Activated naive CD4-positive, alpha-beta T cell treated with anti-CD3 and anti-CD28 coated beads, Interleukin-2, amount 10 ng/mL, durations not matched to agents 7 days and 5 days (primary cell): Measurements from ENCODE around the gene NADSYN1.

Source experiments
- CTCF ChIA-PET: fragments of 350-600 bp; sonication (Branson Sonifier 250); formaldehyde crosslinking; loops from one replicate; lab custom pipeline; 2021; ENCODE audit warnings: antibody characterized with exemption; lab: Charles Lee
- DNase-seq: peaks from one replicate; pipeline ENCODE4 v3.0.0-alpha.2; 2020
- H3K27ac Mint-ChIP-seq: one replicate; pipeline ENCODE4 v1.8.0; 2021; ENCODE audit warnings: mild to moderate bottlenecking, moderate library complexity, mixed read lengths
- H3K27me3 Mint-ChIP-seq: one replicate; pipeline ENCODE4 v1.8.0; 2021; ENCODE audit warnings: mild to moderate bottlenecking, mixed read lengths
- H3K36me3 Mint-ChIP-seq: one replicate; pipeline ENCODE4 v1.8.0; 2021; ENCODE audit warnings: mixed read lengths
- H3K4me1 Mint-ChIP-seq: one replicate; pipeline ENCODE4 v1.8.0; 2021; ENCODE audit warnings: mixed read lengths
- H3K4me3 Mint-ChIP-seq: one replicate; pipeline ENCODE4 v1.8.0; 2021; ENCODE audit warnings: mild to moderate bottlenecking, moderate library complexity, mixed read lengths
- H3K9me3 Mint-ChIP-seq: one replicate; pipeline ENCODE4 v1.8.0; 2021; ENCODE audit warnings: mixed read lengths

The NADSYN1 gene

DNA sequence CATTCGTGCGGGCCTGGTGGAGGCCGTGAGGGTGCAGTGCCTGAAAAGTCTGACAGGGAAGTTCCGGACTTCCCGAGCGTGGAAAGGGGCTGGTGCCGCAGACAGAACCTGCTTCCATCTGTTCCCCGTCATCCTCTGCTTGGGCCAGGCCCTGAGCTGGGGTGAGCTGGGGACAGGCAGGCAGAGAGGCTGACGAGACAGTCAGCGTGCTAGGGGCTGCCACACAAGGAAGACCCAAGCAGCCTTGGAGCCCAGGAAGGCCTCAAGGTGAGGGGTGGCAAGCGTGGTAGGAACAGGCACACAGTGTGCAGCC lies 25.5 kb downstream of the NADSYN1 start:
- no peak for DNase-seq
- Mint-ChIP-seq H3K4me3 (no peak overlapping the region), H3K4me1 (no peaks in the 10 kb centered on the region), H3K36me3 (peaks cover 44% of the 10 kb centered on the region), H3K27ac (no peak overlapping the region), H3K9me3 (no peaks in the 10 kb centered on the region), H3K27me3 (no peaks in the 10 kb centered on the region)
- CTCF ChIA-PET = no interaction called here

GRCh38 chr11:71481101-71481960 lies 28.3 kb downstream of the NADSYN1 start:
- H3K9me3 Mint-ChIP-seq = no peaks in the 10 kb centered on the region
- no peaks in the 10 kb centered on the region for H3K27me3 Mint-ChIP-seq
- H3K27ac Mint-ChIP-seq = no peak overlapping the region
- peaks cover 56% of the 10 kb centered on the region for H3K36me3 Mint-ChIP-seq
- no peak for DNase-seq
- no peak overlapping the region for H3K4me3 Mint-ChIP-seq
- CTCF ChIA-PET = no interaction called here
- no peaks in the 10 kb centered on the region for H3K4me1 Mint-ChIP-seq

- no peak for DNase-seq
- CTCF ChIA-PET = no interaction called here
- Mint-ChIP-seq H3K27me3 (no peaks in the 10 kb centered on the region), H3K36me3 (peaks cover 59% of the 10 kb centered on the region), H3K4me3 (no peak overlapping the region), H3K27ac (no peak overlapping the region), H3K9me3 (no peaks in the 10 kb centered on the region), H3K4me1 (no peaks in the 10 kb centered on the region)
Measured at GRCh38 chr11:71482216-71482615, 29.2 kb downstream of the NADSYN1 start.

DNA sequence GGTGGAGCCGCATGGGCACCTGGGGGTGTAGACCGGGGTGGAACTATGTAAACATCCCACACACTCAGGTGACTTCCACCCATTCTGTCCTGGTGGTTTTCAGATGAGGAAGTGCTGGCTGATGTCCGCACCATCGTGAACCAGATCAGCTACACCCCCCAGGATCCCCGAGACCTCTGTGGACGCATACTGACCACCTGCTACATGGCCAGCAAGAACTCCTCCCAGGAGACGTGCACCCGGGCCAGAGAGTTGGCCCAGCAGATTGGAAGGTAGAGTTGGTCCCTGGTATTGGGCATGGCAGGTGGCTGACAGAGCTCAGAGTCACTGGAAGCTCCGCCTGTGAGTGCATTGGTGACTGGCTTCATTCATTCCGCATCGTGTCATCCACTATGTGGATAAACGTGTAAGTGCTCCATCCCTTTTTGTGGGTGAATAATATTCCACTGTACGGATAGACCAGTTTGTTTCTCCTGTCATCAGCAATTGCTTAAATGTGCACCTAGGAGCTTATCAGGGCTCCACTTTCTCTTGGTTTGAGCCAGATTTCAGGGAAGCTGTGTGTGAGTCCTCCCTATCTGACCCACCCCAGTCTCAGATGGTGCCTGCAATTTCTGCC lies 29.9 kb downstream of the NADSYN1 start:
- Mint-ChIP-seq H3K4me1 (no peaks in the 10 kb centered on the region), H3K36me3 (peaks cover 61% of the 10 kb centered on the region), H3K27ac (no peak overlapping the region)

GRCh38 chr11:71483692-71484091 lies 30.7 kb downstream of the NADSYN1 start:
- DNase-seq = no peak
- Mint-ChIP-seq H3K9me3 (no peaks in the 10 kb centered on the region), H3K27me3 (no peaks in the 10 kb centered on the region), H3K36me3 (peaks cover 68% of the 10 kb centered on the region), H3K4me1 (peaks cover 1% of the 10 kb centered on the region), H3K4me3 (no peak overlapping the region), H3K27ac (no peak overlapping the region)
- CTCF ChIA-PET = no interaction called here

More for the DNA sequence above, 29.9 kb downstream of the NADSYN1 start:
- Mint-ChIP-seq H3K27me3 (no peaks in the 10 kb centered on the region), H3K9me3 (no peaks in the 10 kb centered on the region), H3K4me3 (no peak overlapping the region)
- CTCF ChIA-PET = no interaction called here
- no peak for DNase-seq

GRCh38 chr11:71484248-71485062 lies 31.5 kb downstream of the NADSYN1 start:
- Mint-ChIP-seq H3K27ac (no peak overlapping the region), H3K9me3 (no peaks in the 10 kb centered on the region), H3K4me1 (peaks cover 2% of the 10 kb centered on the region), H3K36me3 (peaks cover 71% of the 10 kb centered on the region), H3K27me3 (no peaks in the 10 kb centered on the region), H3K4me3 (no peak overlapping the region)
- DNase-seq = no peak
- CTCF ChIA-PET = no interaction called here

- Mint-ChIP-seq H3K4me3 (no peak overlapping the region), H3K4me1 (peaks cover 2% of the 10 kb centered on the region), H3K27me3 (no peaks in the 10 kb centered on the region), H3K9me3 (no peaks in the 10 kb centered on the region), H3K27ac (no peak overlapping the region), H3K36me3 (peaks cover 68% of the 10 kb centered on the region)
- no peak for DNase-seq
- CTCF ChIA-PET = no interaction called here
Measured at GRCh38 chr11:71485063-71485399, 32.0 kb downstream of the NADSYN1 start.

GRCh38 chr11:71485466-71485865 lies 32.5 kb downstream of the NADSYN1 start:
- Mint-ChIP-seq H3K36me3 (peaks cover 70% of the 10 kb centered on the region), H3K27me3 (no peaks in the 10 kb centered on the region), H3K9me3 (no peaks in the 10 kb centered on the region), H3K4me1 (peaks cover 2% of the 10 kb centered on the region), H3K27ac (no peak overlapping the region), H3K4me3 (no peak overlapping the region)
- no peak for DNase-seq
- CTCF ChIA-PET = no interaction called here

DNA sequence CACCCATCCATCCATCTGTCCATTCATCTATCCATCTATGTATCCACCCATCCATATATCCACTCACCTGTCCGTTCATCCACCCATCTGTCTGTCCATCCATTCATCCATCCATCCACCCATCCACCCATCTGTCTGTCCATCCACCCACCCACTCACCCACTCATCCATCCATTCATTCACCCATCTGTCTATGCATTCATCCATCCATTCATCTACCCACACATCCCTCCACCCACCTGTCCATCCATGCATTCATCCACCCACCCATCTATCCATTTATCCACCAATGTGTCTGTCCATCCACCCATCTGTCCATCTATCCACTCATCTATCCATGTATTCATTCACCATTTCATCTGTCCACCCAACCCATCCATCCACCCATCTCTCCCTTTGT lies 33.3 kb downstream of the NADSYN1 start:
- H3K27me3 Mint-ChIP-seq = no peaks in the 10 kb centered on the region
- H3K4me3 Mint-ChIP-seq = no peak overlapping the region
- no peak for DNase-seq
- H3K36me3 Mint-ChIP-seq = peaks cover 75% of the 10 kb centered on the region
- no peak overlapping the region for H3K27ac Mint-ChIP-seq
- CTCF ChIA-PET = no interaction called here
- H3K4me1 Mint-ChIP-seq = peaks cover 2% of the 10 kb centered on the region
- no peaks in the 10 kb centered on the region for H3K9me3 Mint-ChIP-seq

DNA sequence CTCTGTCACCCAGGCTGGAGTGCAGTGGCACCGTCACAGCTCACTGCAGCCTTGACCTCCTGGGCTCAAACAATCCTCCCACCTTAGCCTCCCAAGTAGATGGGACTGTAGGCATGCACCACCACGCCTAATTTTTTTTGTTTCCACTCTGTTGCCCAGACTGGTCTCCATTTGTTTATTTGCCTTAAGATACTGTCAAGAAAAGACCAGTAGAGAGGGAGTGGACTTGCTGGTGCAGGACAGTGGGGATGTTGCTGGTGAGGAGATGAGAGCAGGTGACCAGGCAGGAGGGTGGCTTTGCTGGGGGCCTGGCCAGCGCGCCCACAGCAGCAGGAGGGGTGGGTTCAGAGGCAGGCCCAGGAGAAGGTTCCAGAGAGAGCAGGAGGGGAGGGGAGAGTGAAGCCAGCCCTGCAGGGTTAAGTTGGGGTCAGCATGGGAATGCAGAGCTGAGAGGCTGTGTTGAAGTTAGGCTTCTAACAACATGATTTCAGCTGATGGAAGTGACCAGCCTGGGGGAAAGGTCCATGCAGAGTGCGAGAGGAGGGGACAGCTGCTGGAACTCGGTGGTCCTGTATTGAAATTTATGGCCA lies 35.8 kb downstream of the NADSYN1 start:
- peaks cover 63% of the 10 kb centered on the region for H3K36me3 Mint-ChIP-seq
- no peak for DNase-seq
- CTCF ChIA-PET = no interaction called here
- H3K4me3 Mint-ChIP-seq = no peak overlapping the region
- H3K9me3 Mint-ChIP-seq = no peaks in the 10 kb centered on the region
- H3K4me1 Mint-ChIP-seq = peaks cover 2% of the 10 kb centered on the region
- peak overlapping the region; percentile 47 for H3K27ac Mint-ChIP-seq
- H3K27me3 Mint-ChIP-seq = no peaks in the 10 kb centered on the region

DNA sequence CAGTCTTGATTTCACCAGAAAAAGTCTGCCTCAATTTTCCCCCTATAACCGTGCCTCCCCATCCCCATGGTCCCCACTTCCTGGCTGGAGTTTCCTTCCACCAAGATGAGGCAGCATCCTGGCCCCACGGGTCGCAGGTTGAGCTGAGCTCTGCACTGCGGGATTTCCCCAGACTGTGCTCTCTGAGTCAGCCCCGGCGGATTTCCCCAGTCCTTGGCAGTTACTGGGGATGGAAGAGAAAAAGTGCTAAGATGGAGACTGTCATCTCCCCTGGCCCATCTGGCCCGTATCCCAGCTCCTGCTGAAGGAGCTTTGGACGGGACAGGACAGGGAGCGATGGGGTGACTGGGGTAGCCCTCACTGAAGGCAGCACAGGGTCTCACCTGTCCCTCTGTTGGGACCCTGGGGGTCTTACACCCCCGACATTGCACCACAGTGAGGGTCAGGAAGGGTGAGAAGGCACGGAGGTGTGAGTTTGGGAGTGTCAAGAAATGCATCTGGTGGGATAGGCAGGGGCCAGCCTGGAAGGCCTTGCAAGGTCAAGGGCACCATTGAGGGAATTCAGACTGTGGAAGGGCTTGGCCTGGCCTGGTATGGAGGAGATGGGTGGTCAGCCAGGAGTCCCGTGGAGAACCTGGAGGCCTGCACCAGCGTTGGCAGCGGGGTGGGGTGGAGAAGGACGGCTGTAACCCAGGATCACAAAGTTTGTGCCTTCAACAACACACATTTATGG lies 36.5 kb downstream of the NADSYN1 start:
- no peak overlapping the region for H3K4me3 Mint-ChIP-seq
- CTCF ChIA-PET = no interaction called here
- H3K4me1 Mint-ChIP-seq = peaks cover 2% of the 10 kb centered on the region
- peaks cover 63% of the 10 kb centered on the region for H3K36me3 Mint-ChIP-seq
- H3K27me3 Mint-ChIP-seq = no peaks in the 10 kb centered on the region
- H3K27ac Mint-ChIP-seq = no peak overlapping the region
- no peak for DNase-seq
- no peaks in the 10 kb centered on the region for H3K9me3 Mint-ChIP-seq

GRCh38 chr11:71490044-71490730 lies 37.2 kb downstream of the NADSYN1 start:
- Mint-ChIP-seq H3K27me3 (no peaks in the 10 kb centered on the region), H3K4me3 (no peak overlapping the region), H3K36me3 (peaks cover 63% of the 10 kb centered on the region), H3K4me1 (peaks cover 2% of the 10 kb centered on the region), H3K27ac (no peak overlapping the region), H3K9me3 (no peaks in the 10 kb centered on the region)
- no peak for DNase-seq
- CTCF ChIA-PET = no interaction called here

- H3K27ac Mint-ChIP-seq = no peak overlapping the region
- no peaks in the 10 kb centered on the region for H3K27me3 Mint-ChIP-seq
- no peak overlapping the region for H3K4me3 Mint-ChIP-seq
- CTCF ChIA-PET = no interaction called here
- DNase-seq = no peak
- H3K9me3 Mint-ChIP-seq = no peaks in the 10 kb centered on the region
- peaks cover 62% of the 10 kb centered on the region for H3K36me3 Mint-ChIP-seq
- H3K4me1 Mint-ChIP-seq = peaks cover 2% of the 10 kb centered on the region
Measured at GRCh38 chr11:71490731-71491390, 37.9 kb downstream of the NADSYN1 start.
